ENCODE data around the gene LIN52. TPM values are rescaled to one million over a fixed set of nuclear protein-coding genes. Genes with fewer than 3 reads are reported as not detected.

Gene LIN52
- total and polyA plus RNA-seq, 2 of the 8 experiments (the other 6 are each of a cell fraction or from before 2014, with no cell fraction given), result 6.8 to 11.6 TPM

DNA sequence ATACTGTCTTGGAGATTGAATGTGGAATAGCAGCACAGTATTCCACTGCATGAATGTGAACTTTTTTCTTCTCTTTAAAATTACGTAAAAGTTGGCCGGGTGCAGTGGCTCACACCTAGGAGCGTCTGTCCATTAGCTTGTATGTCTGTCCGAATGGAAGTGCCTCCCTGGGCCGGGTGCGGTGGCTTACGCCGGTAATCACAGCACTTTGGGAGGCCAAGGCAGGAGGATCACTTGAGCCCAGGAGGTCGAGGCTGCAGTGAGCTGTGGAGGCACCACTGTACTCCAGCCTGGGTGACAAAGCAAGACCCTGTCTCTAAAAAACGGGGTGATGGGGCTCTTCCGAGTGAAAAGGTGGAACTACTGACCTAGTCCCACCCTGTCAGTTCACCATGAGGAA lies 131.9 kb downstream of the LIN52 start:
- Histone ChIP-seq H3K56ac (replicated peaks; ENCODE audit: insufficient read length, low read depth, low read length) (no peak overlapping the region), H4K8ac (ENCODE audit: extremely low read depth, insufficient read depth, low read length) (no peak overlapping the region), H2BK12ac (ENCODE audit: low read depth, low read length) (no peak overlapping the region), H3K27ac (ENCODE audit: low read depth, low read length) (no peak overlapping the region), H3K14ac (ENCODE audit: insufficient read length) (no peak overlapping the region), H2BK120ac (replicated peaks; ENCODE audit: low read depth, low read length) (no peak overlapping the region), H3K9me3 (ENCODE audit: insufficient read depth in 2 of 2, low read depth in 1 of 2, low read length in 1 of 2) (no peaks in the 10 kb centered on the region), H3K36me3 (ENCODE audit: control insufficient read depth in 2 of 4, insufficient read depth in 4 of 4, low read length in 3 of 4) (no peaks in the 10 kb centered on the region), H2BK15ac (ENCODE audit: low read length) (no peak overlapping the region), H3K4ac (replicated peaks; ENCODE audit: insufficient read length, low read depth, low read length) (no peak overlapping the region), H3K23ac (ENCODE audit: insufficient read length) (no peak overlapping the region), H4K91ac (replicated peaks; ENCODE audit: insufficient read length, low read length) (no peak overlapping the region), H3K23me2 (ENCODE audit: low read depth, low read length) (no peaks in the 10 kb centered on the region), H3K4me3 (ENCODE audit: extremely low read depth in 1 of 4, insufficient read depth in 2 of 4, low read depth in 3 of 4, low read length in 4 of 4) (no peak overlapping the region), H4K20me1 (replicated peaks in 1 of 2; ENCODE audit: control insufficient read depth in 1 of 2, insufficient read depth in 2 of 2, low read length in 2 of 2) (peaks cover 0 to 3% of the 10 kb centered on the region in 2 experiments), H2AK5ac (ENCODE audit: low read depth, low read length) (no peak overlapping the region), H2BK5ac (ENCODE audit: low read depth, low read length) (no peak overlapping the region), H4K5ac (ENCODE audit: insufficient read length, low read depth, low read length) (no peak overlapping the region), H2BK20ac (ENCODE audit: low read length) (peak overlapping the region; percentile 61; the same call in 1 of the 2 replicates), H3K18ac (ENCODE audit: extremely low read depth, low read length) (no peak overlapping the region), H3K4me2 (ENCODE audit: insufficient read depth in 1 of 2, low read depth in 2 of 2, low read length in 2 of 2) (no peak overlapping the region), H2AFZ (ENCODE audit: low read length) (no peak overlapping the region), H3K79me2 (ENCODE audit: control insufficient read depth in 1 of 2, insufficient read depth in 2 of 2, low read length in 2 of 2) (no peaks in the 10 kb centered on the region), H3K4me1 (replicated peaks in 1 of 4; ENCODE audit: control insufficient read depth in 3 of 4, insufficient read depth in 4 of 4, low read length in 3 of 4) (peaks cover 0 to 7% (median 0%) of the 10 kb centered on the region in 4 experiments; a peak in 1 of 7 replicates), H3K27me3 (replicated peaks in 1 of 4; ENCODE audit: control insufficient read depth in 3 of 4, extremely low read depth in 1 of 4, insufficient read depth in 3 of 4, low read length in 3 of 4) (peaks cover 0 to 20% (median 15%) of the 10 kb centered on the region in 4 experiments; a peak in 6 of 7 replicates), H3K9ac (replicated peaks in 1 of 4; ENCODE audit: extremely low read depth in 1 of 4, low read depth in 3 of 4, low read length in 3 of 4) (no peak overlapping the region), H3K79me1 (ENCODE audit: low read depth, low read length) (no peaks in the 10 kb centered on the region)
- POLR2A ChIA-PET (ENCODE audit: partially characterized antibody), result no interaction called here
- WGBS, 2 experiments (ENCODE audit: extremely low coverage in 1 of 2, insufficient coverage in 1 of 2, insufficient read length in 1 of 2, insufficient replicate concordance in 2 of 2, low coverage in 1 of 2, low lambda C conversion rate in 2 of 2, missing lambda C conversion rate in 1 of 2), result 95% methylated on average over 11 of the region's 11 CpGs; no CpG with 5 or more reads in 1 of the 2 experiments
- TF ChIP-seq BCL11A (IDR thresholded peaks at IDR 0.05; ENCODE audit: low read depth in 2 of 2, low read length in 2 of 2) (no peak), TAF1 (IDR thresholded peaks at IDR 0.05; ENCODE audit: low read depth, low read length) (no peak), TBP (IDR thresholded peaks at IDR 0.05; ENCODE audit: low read depth, low read length) (no peak)
- TF ChIP-seq, protein P1, sequence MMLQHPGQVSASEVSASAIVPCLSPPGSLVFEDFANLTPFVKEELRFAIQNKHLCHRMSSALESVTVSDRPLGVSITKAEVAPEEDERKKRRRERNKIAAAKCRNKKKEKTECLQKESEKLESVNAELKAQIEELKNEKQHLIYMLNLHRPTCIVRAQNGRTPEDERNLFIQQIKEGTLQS (IDR thresholded peaks at IDR 0.05; ENCODE audit: insufficient read depth, low read depth, low read length), result no peak
- FAIRE-seq, result no peak
- DNase-seq (ENCODE audit: low read depth in 1 of 2, low spot score in 2 of 2), result no peak
- CTCF ChIA-PET (ENCODE audit: partially characterized antibody), result interaction anchor here (0.5 to 7.2 kb wide), 16 partner anchors 8 to 265 kb away, joined by 3 to 139 read pairs (median 4); partner anchors contain the start of gene VSX2

Measured in H1 (cell line).